Pancreas (tissue), 10 donors: ENCODE measurements around the gene ARHGAP31. TPM values are rescaled to one million over a fixed set of nuclear protein-coding genes. Genes with fewer than 3 reads are reported as not detected.

Source experiments
- ATAC-seq, 4 donors: fragments of 200-7000 bp; cut with Tn5 transposase; one replicate each; pipeline versions ENCODE4 v1.8.0 to v1.9.1; 2020; ENCODE audit warnings: mild to moderate bottlenecking in 4 of 4, moderate library complexity in 4 of 4
- DNase-seq, 6 donors: peaks; one replicate each; pipeline ENCODE4 v3.0.0-alpha.2; 2020
- FAIRE-seq: peaks from 2 replicates; lab custom pipeline; 2012; peaks lifted over from hg19 to GRCh38; lab: Jason Lieb, UNC
- H3K27ac ChIP-seq, 4 donors: fragments of 200-600 bp; sonication (generic); 1 replicate in 3 of 4; 2 replicates in 1 of 4; pipeline versions ENCODE4 v1.5.0 to v1.8.0; 2020
- H3K27me3 ChIP-seq, 4 donors: fragments of 200-600 bp; one replicate each; pipeline ENCODE4 v1.8.0; 2021
- H3K36me3 ChIP-seq, 3 donors: fragments of 200-600 bp; sonication (generic) in 1 of 3; one replicate each; pipeline versions ENCODE4 v1.5.0 to v1.8.0; 2020 to 2021
- H3K4me1 ChIP-seq, 3 donors: fragments of 200-600 bp; one replicate each; pipeline ENCODE4 v1.8.0; 2021
- H3K4me3 ChIP-seq, 4 donors: fragments of 200-600 bp; sonication (generic) in 2 of 4; one replicate each; pipeline versions ENCODE4 v1.5.0 to v1.8.0; 2020 to 2021
- H3K9me3 ChIP-seq, 4 donors: fragments of 200-600 bp; one replicate each; pipeline ENCODE4 v1.8.0; 2021
- WGBS, 2 donors: extraction: QIAGEN DNeasy Blood & Tissue Kit; methylation state at CpG; one replicate each; pipeline ENCODE4 v1.1.7; 2013; 5-methylcytosine and 5-hydroxymethylcytosine counted together
- intact Hi-C, 3 donors: fragments of 100-400 bp; cut with DNase I; formaldehyde crosslinking; loops; one replicate each; pipeline versions ENCODE4 v1.11.1 to v1.14.2; 2022
- polyA plus RNA-seq, 2 donors: library from polyadenylated mRNA; stranded (reverse); fragments of 200-250 nt; gene quantifications; one replicate each; pipeline ENCODE4 v1.2.3, GENCODE V29; 2013
- total RNA-seq, 6 donors: library from RNA; stranded (reverse); fragmentation: NEBNext Ultra II Directional in 4 of 6; extraction: Animal tissue kit (Norgen Biotek cat#: 25700) in 4 of 6; gene quantifications; one replicate each; pipeline versions ENCODE4 v1.2.1 to v1.2.4, GENCODE V29; 2021 to 2023
- TF ChIP-seq, protein P1 (sequence below), 4 donors: fragments of 200-600 bp; sonication (generic) in 3 of 4; IDR thresholded peaks; one replicate each; pipeline versions ENCODE4 v1.5.0 to v1.8.0; 2021; ENCODE audit warnings: antibody characterized with exemption in 4 of 4
- donor health status: healthy with polysubstance abuse.
- donor health status: DM: no; HTN: no; CAD: no; lungs with moderate emphysema.
- donor health status: DM: no; HTN: no; CAD: no.
- donor health status: control.
- donor health status: control.
- donor health status: Bipolar disorder and iron deficiency.
- donor health status: DM: yes; HTN: yes; CAD: no.
- donor health status: DM: no; HTN: no; CAD: no.
- donor health status: DM: no; HTN: no; CAD: no.
- donor health status: DM: yes; HTN: yes; CAD: no.

The ARHGAP31 gene
- total and polyA plus RNA-seq, 8 donors, result 1.5 to 8.3 (median 3.1) TPM

GRCh38 chr3:119288669-119289403 is 5.3 kb upstream of the ARHGAP31 start:
- H3K4me1 ChIP-seq, result peaks cover 0 to 5% (median 4%) of the 10 kb centered on the region in 3 donors
- H3K4me3 ChIP-seq, result no peak overlapping the region
- no peak overlapping the region for H3K27ac ChIP-seq
- no peak for FAIRE-seq
- 72 to 90% methylated on average over 3 of the region's 3 CpGs for WGBS, 2 donors
- no peaks in the 10 kb centered on the region for H3K9me3 ChIP-seq
- no peaks in the 10 kb centered on the region for H3K27me3 ChIP-seq
- no peak for DNase-seq
- TF ChIP-seq, protein P1, sequence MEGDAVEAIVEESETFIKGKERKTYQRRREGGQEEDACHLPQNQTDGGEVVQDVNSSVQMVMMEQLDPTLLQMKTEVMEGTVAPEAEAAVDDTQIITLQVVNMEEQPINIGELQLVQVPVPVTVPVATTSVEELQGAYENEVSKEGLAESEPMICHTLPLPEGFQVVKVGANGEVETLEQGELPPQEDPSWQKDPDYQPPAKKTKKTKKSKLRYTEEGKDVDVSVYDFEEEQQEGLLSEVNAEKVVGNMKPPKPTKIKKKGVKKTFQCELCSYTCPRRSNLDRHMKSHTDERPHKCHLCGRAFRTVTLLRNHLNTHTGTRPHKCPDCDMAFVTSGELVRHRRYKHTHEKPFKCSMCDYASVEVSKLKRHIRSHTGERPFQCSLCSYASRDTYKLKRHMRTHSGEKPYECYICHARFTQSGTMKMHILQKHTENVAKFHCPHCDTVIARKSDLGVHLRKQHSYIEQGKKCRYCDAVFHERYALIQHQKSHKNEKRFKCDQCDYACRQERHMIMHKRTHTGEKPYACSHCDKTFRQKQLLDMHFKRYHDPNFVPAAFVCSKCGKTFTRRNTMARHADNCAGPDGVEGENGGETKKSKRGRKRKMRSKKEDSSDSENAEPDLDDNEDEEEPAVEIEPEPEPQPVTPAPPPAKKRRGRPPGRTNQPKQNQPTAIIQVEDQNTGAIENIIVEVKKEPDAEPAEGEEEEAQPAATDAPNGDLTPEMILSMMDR (IDR thresholded peaks at IDR 0.05), result no peak
- no peaks in the 10 kb centered on the region for H3K36me3 ChIP-seq
- intact Hi-C loops, result no loop called here
- ATAC-seq, result no peak

DNA sequence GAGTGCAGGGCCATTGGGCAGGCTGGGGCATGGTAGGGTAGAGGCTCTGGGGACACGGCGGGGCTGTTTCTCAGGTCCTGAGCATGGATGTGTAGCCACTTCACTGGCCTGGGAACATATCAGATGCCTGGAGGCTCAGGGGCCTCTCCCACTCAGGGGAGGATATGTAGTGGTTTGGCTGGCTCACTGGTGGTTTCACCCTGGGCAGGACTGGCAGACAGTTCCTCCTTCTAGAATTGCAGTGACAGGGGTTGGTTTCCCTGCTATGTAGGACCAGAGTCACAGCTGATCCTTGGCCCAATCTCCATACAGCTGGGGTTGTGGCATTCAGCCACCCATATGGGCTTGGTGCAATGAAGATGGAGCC is 4.8 kb upstream of the ARHGAP31 start:
- no peak overlapping the region for H3K4me3 ChIP-seq
- TF ChIP-seq, protein P1 (IDR thresholded peaks at IDR 0.05), result no peak
- H3K4me1 ChIP-seq, result peaks cover 0 to 5% (median 4%) of the 10 kb centered on the region in 3 donors
- H3K27me3 ChIP-seq, result no peaks in the 10 kb centered on the region
- DNase-seq (no peak), ATAC-seq (peak in 1 of 4 donors; percentile 8), FAIRE-seq (no peak)
- no peaks in the 10 kb centered on the region for H3K36me3 ChIP-seq
- intact Hi-C loops, result no loop called here
- H3K9me3 ChIP-seq, result no peaks in the 10 kb centered on the region
- H3K27ac ChIP-seq, result no peak overlapping the region
- WGBS, 2 donors, result 93 to 96% methylated on average over 2 of the region's 2 CpGs

GRCh38 chr3:119290613-119291012 is 3.6 kb upstream of the ARHGAP31 start:
- Histone ChIP-seq H3K27me3 (no peaks in the 10 kb centered on the region), H3K27ac (no peak overlapping the region), H3K4me1 (peaks cover 0 to 5% (median 4%) of the 10 kb centered on the region in 3 donors), H3K36me3 (no peaks in the 10 kb centered on the region), H3K9me3 (no peaks in the 10 kb centered on the region), H3K4me3 (no peak overlapping the region)
- TF ChIP-seq, protein P1 (IDR thresholded peaks at IDR 0.05), result no peak
- DNase-seq, result no peak
- no peak for ATAC-seq
- intact Hi-C loops, result no loop called here
- no peak for FAIRE-seq

- FAIRE-seq (no peak), DNase-seq (no peak), ATAC-seq (no peak)
- TF ChIP-seq, protein P1 (IDR thresholded peaks at IDR 0.05), result no peak
- intact Hi-C loops, result no loop called here
- Histone ChIP-seq H3K9me3 (no peaks in the 10 kb centered on the region), H3K4me3 (no peak overlapping the region), H3K27me3 (no peaks in the 10 kb centered on the region), H3K36me3 (no peaks in the 10 kb centered on the region), H3K27ac (no peak overlapping the region), H3K4me1 (peaks cover 0 to 5% (median 5%) of the 10 kb centered on the region in 3 donors)
- WGBS, 2 donors, result 40 to 49% methylated on average over 7 of the region's 7 CpGs
Measured at GRCh38 chr3:119291062-119291700, 3.0 kb upstream of the ARHGAP31 start.

GRCh38 chr3:119292666-119293065 is 1.5 kb upstream of the ARHGAP31 start:
- no peak for ATAC-seq

More at GRCh38 chr3:119292666-119293065, 1.5 kb upstream of the ARHGAP31 start:
- H3K4me3 ChIP-seq, result no peak overlapping the region
- 91 to 98% methylated on average over 4 of the region's 4 CpGs for WGBS, 2 donors
- intact Hi-C loops, result no loop called here
- TF ChIP-seq, protein P1 (IDR thresholded peaks at IDR 0.05), result no peak
- no peak for DNase-seq
- FAIRE-seq, result no peak
- no peaks in the 10 kb centered on the region for H3K27me3 ChIP-seq
- peaks cover 0 to 8% (median 5%) of the 10 kb centered on the region in 3 donors for H3K4me1 ChIP-seq
- no peaks in the 10 kb centered on the region for H3K9me3 ChIP-seq
- H3K27ac ChIP-seq, result no peak overlapping the region
- no peaks in the 10 kb centered on the region for H3K36me3 ChIP-seq
